Stimulated activated CD4-positive, alpha-beta T cell treated with anti-CD3 and anti-CD28 coated beads, Interleukin-2, amount 100 ng/mL, for 4 hours (primary cell): ENCODE results near the gene TRPM7.
"Not testable (repeated sequence)": the region's sequence is repeated elsewhere in the genome, so short reads cannot be mapped to it uniquely, and the experiment has no call there.

Source experiments
- DNase-seq: peaks from one replicate; pipeline ENCODE4 v3.0.0-alpha.2; 2020; ENCODE audit warnings: low read depth

Gene TRPM7

DNA sequence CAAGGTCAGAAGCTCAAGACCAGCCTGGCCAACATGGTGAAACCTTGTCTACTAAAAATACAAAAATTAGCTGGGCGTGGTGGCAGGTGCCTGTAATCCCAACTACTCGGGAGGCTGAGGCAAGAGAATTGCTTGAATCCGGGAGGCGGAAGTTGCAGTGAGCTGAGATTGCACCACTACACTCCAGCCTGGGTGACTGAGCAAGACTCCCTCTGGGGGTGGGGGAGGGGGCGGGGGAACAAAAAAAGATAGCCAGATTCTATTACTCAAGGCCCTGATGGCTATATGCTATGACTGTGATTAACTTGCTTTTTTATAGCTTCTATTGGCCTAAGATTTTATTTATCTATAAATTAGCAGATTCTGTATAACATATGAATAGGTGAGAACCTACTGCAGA lies 112.8 kb downstream of the TRPM7 start:
- DNase-seq: not testable (repeated sequence)

DNA sequence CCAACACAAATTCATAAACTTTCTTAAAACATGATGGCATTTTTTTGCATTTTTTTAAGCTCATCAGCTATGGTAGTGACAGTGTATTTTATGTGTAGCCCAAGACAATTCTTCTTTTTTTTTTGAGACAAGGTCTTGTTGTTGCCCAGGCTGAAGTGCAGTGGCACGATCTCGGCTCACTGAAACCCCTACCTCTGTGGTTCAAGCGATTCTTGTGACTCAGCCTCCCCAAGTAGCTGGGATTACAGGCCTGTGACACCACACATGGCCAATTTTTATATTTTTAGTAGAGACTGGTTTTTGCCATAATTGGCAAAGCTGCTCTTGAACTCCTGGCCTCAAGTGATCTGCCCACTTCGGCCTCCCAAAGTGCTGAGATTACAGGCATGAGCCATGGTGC lies 122.8 kb downstream of the TRPM7 start:
- no peak for DNase-seq

DNA sequence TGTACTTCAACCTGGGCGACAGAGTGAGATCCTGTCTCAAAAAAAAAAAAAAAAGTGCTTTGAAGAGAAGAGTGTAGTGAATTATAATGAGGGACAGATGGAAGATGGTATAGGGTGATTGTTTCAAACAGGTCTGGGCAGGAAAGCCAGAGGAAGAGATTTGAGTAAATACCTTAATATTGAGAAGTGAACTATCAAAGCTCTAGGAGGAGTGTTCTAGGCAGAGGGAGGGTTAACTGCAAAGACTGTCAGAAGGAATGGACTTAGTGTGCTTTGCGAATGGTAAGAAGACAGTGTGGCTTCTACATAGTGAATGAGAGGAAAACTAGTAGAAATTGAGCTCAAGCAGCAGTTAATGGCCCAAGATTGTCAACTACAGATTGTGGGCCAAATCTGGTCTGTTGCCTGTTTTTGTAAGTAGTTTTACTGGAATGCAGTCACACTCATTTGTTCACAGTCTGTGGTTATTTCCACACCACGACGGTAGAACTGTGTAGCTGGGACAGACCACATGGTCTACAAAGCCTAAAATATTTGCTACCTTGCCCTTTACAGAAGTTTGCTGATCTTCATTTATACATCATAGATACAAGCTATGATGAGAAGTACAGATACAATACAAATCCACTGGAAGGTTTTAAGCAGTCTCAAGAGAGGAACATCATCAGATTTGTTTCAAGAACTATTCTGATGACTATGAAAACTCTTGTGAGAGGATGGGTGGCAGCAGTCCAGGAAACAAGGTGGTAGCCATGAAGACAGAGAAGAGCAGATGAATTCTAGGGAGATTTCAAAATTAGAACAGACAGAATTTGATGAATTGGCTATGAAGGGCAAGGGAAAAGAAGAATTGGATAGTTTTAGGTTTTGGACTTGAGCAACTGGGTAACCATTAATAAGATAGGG lies 123.6 kb downstream of the TRPM7 start:
- DNase-seq: no peak

GRCh38 chr15:50558012-50558411 lies 128.6 kb downstream of the TRPM7 start:
- no peak for DNase-seq

GRCh38 chr15:50556642-50557371 lies 129.8 kb downstream of the TRPM7 start:
- no peak for DNase-seq

GRCh38 chr15:50552238-50552637 lies 134.4 kb downstream of the TRPM7 start:
- DNase-seq: no peak

- DNase-seq: no peak
Observed at GRCh38 chr15:50549326-50549725, 137.3 kb downstream of the TRPM7 start.

GRCh38 chr15:50546566-50546965 lies 140.0 kb downstream of the TRPM7 start, which contains the start of gene USP50:
Gene USP50, minus strand, starts transcription at chr15:50546666. Its CDS starts 141 bp downstream, at chr15:50546525.
- DNase-seq: no peak

- DNase-seq: no peak
Observed at GRCh38 chr15:50544368-50544767, 142.2 kb downstream of the TRPM7 start.

- DNase-seq: no peak
Observed at GRCh38 chr15:50543556-50543955, 143.0 kb downstream of the TRPM7 start.

DNA sequence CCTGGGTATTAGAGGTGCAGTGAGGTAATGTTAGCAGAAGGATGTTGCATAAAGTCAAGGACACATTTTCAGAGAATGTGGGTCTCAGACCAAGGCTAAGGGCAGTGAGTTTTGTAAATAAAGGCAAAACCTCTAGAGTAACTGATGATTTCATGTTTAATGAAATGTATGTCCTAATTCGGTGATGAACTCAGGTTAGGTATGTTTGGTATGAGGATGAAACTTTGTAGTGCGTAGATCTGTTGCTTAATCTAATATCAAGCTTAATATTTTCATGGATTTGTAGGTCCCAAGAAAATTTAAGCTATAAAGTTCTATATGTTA lies 143.7 kb downstream of the TRPM7 start:
- no peak for DNase-seq

- DNase-seq: no peak
Observed at GRCh38 chr15:50531766-50532165, 154.8 kb downstream of the TRPM7 start.

DNA sequence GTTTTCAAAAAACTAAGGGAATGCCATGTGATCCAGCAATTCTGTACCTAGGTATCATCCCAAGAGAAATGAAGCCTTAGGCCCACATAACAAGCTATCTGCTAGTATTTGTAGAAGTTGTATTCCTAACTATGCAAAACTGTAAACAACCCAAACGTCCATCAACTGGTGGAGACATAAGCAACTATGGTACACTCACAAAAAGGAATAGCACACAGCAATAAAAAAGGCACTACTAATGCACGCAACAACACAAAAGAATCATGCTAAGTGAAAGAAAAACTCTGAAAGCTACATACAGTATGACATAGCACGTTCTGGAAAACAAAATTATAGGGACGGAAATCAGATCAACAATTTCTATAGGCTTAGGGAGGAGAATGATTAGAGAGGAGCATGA lies 155.4 kb downstream of the TRPM7 start:
- DNase-seq: no peak

DNA sequence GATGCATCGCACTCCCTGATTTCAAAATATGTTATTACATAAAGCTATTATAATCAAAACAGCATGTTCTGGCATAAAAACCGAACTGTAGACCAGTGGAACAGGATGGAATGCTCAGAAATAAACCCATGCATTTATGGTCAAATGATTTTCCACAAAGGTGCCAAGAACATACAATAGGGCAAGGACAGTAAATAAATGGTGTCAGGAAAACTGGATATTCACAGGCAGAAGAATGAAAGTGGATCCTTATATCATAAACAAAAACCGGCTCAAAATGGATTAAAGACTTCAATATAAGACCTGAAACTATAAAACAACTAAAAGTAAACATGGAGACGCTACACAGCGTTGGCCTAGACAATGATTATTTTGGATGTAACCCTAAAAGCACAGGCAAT lies 162.7 kb downstream of the TRPM7 start:
- no peak for DNase-seq

- DNase-seq: no peak
Observed at GRCh38 chr15:50519740-50520425, 166.7 kb downstream of the TRPM7 start.

- DNase-seq: no peak
Observed at GRCh38 chr15:50513001-50513400, 173.6 kb downstream of the TRPM7 start.
